GM21619 (cell line): ENCODE data around the gene PPT2.
"Not testable (repeated sequence)": the region's sequence is repeated elsewhere in the genome, so short reads cannot be mapped to it uniquely, and the experiment has no call there.

Experiments
- ATAC-seq: cut with Tn5 transposase; IDR thresholded peaks from one replicate; pipeline ENCODE4 v1.9.1; 2021; ENCODE audit not compliant: unreplicated experiment

Gene PPT2

DNA sequence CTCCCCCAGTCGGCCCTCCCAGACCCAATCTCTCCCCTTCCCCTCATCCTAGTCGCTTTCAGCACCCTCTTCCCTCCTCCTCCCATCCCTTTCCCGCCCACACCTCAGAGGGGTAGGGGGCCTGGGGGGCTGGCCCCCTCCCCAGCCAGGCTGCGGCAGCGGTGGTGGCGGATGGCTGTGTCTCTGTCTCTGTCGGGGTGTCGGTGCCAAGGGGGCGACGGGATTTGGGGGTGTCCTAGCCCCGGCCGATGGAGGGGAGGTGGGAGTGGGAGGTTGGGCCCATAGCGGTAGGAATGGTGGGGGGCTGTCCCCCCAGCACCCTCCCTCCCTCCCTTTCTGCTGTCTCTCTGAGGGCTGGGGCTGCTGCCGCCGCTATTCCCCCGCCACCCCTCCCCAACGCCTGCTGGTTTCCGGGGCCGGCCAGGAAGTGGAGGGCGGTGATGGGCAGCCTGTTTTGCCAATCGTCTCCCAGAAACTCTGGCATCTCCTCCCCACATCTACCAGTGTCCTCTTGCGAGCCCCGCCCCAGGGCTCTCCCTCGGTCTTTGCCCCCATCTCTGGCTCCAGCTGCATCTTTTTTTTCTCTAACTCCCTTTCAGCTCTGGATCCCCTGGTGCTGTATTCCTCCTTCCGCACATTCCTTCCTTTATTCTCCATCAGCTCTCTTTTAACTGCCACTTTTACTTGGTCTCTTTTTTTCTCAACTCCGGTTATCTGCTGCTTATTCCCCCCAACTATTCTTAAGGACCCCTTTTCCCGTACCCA lies 22.0 kb downstream of the PPT2 start, which contains the start of gene AGPAT1:
TSS of gene AGPAT1 (minus strand) at position 374 of the 765 bp plus-strand sequence. CDS start 4,588 bp downstream, outside the sequence.
- peak; percentile 40 for ATAC-seq

DNA sequence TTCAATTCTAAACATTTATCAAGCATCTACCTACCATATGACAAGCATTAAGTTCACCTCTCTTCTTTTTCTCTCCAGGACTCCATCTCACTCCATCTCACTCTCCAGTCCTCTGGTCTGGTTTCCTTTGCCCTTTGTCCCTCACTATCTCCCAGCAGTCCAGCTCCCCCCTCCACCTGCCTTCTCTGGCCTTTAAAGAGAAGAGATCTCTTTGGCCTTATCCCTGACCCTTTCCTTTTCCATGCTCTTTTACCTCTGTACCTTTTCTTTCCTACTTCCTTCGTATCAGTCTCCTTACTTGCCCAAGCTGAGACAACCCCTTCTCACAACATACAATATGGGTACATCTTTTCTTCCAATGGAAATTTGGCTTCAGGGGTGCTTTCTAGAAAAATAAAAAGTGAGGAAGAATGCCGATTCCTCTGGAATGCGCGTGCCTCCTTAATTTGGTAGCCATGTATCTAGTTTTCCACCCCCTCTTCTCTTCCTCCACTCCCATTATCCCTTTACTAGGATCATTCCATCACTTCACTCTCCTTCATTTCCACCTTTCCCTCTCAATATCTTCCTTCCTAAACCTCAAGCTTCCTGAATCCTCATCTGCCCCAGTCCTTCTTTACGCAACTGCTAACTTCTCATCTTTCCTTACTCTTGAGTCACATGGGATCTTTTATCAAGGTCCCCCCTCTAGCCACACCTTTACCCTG lies 22.7 kb downstream of the PPT2 start:
- ATAC-seq = no peak

DNA sequence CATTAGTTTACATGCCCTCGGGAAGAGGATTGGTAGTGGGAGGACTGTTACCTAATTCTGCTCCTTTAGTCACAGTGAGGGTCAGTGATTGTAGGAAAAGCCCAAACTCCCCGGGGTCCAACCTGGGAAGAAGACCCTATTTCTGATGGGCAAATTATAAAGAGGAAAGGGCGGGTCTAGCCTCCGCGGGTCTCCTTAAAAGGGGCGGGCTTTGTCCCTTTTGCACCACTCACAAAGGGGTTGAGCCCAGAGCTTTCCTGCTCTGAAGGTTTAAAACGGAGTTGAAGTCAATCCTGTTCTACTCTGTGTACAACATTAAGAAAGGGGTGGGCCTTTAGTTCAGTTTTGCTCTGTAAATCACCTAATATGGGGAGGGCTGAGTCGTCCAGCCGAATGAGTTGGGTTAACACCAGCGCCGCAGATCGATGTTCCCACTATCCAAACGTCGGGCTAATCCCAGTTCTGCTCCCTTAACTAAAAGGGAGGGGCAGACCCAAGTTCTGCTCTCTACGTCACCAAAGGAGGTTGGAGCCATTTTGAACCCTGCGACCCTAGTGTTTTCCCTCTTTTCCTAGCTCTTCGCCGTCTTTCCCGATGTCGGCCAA lies 23.3 kb downstream of the PPT2 start:
- no peak for ATAC-seq

DNA sequence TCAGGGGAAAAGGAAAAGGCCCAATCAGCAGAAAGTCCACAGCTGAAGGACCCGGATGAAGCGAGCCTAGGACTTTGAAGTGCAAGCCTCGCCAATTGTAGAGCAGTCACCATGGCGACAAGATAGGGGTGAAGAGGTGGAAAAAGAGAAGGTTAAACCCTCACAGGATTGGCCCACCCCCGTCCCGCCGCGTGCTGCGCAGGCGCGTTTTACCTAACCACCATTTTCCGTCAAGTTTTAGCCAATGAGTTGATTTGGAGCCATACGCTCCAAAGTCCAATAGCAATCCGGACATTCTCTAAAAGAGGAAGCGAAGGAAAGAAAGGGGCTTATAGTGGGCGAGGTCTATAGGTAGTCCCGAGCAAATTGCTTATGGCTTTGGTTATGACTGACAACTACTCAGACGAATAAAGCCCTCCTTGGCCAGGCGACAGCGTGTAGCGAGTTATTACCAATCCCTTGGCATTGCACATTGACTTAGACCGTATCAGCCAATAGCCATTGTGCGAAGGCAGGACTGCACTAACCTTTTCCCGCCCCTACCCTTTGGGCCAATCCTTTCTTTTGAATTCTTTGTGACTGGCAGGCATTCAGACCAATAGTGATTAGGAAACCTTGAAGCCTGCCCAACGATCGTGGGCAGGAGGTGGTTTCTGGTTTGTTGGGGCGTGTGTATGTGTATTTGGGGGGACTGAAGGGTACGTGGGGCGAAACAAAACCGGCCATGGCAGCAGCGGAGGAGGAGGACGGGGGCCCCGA lies 24.0 kb downstream of the PPT2 start, which contains the start of gene RNF5:
TSS of gene RNF5 (plus strand) at position 618 of the 759 bp plus-strand sequence. CDS start at position 725, 107 bp downstream.
- ATAC-seq = peak; percentile 78

DNA sequence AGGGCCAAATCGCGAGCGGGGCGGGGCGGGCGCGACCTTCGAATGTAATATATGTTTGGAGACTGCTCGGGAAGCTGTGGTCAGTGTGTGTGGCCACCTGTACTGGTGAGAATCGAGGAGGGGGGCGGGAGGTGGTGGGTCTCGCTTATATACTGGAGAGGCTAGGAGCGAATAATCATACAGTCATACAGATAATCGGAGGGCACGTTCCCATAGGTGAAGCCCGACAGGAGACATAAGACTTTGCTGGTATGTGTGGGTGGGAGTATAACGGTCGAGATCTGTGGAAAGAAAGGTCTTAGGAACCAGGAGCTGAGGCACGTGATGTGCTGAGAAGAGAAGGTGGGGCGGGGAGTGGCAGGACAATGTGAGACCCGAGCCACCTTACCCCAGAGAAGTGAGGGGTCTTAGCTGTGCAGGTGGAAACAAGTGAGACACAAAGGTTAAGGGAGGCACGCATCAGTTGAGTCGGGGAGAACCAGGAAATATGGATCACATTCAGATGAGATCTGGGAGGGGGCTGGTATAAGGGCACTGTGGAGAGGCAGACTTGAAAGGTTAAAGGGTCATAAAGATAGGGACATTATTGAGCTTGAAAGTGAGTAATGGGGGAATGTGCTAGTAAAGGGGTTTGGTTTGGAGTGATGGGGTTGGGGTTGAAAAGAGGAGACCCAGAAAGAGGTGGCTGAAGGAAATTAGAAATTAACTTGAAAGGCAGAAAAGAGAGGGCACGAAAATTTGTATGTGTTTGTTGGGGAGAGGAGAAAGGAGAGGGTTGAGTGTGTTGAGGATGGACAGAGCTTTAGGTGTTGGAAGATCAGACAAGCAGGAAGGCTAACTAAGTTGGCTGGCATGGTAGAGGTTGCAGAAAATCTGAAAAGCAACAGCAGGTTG lies 24.9 kb downstream of the PPT2 start:
- ATAC-seq = no peak

DNA sequence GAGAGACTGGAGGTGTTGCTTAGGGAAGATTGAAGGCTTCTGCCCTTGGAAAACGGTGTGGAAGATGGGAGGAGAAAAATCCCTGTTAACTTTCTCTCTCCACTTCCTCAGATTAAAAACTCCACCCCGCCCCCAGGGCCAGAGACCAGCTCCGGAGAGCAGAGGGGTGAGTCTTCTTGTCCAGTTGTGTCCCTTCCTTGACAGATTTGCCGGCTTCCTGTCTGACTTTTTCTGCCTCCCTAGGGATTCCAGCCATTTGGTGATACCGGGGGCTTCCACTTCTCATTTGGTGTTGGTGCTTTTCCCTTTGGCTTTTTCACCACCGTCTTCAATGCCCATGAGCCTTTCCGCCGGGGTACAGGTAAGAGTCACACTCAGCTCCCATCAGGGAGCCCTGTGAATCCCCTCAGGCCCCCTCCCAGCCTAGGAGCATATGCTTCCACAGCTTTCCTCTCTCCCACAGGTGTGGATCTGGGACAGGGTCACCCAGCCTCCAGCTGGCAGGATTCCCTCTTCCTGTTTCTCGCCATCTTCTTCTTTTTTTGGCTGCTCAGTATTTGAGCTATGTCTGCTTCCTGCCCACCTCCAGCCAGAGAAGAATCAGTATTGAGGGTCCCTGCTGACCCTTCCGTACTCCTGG lies 25.9 kb downstream of the PPT2 start:
- ATAC-seq = no peak

DNA sequence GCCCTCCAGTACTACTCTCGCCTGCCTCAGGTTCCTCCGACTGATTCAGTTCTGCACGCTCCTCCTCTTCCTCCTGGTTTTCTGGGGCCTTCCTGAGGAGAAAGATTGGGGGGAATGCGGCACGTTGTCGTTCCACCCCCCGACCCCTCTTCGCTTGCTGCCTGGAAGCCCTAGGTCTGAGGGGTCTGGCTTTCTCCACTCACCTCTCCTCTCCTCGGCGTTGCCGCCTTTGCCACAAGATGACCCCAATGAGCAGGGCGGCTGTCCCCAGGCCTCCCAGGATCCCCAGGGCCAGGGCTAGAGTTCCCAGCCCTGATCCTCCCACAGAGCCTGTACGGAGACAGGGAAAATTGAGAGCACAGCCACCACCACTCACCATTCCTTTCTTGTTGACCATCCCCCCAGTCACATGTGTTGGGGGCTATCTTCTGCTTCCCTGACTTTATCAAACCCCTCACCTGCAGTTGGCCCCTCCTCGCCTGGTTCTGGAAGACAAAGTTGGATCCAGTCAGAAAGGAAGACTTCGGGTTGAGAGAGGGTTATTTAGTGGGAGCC lies 27.3 kb downstream of the PPT2 start:
- ATAC-seq = no peak

DNA sequence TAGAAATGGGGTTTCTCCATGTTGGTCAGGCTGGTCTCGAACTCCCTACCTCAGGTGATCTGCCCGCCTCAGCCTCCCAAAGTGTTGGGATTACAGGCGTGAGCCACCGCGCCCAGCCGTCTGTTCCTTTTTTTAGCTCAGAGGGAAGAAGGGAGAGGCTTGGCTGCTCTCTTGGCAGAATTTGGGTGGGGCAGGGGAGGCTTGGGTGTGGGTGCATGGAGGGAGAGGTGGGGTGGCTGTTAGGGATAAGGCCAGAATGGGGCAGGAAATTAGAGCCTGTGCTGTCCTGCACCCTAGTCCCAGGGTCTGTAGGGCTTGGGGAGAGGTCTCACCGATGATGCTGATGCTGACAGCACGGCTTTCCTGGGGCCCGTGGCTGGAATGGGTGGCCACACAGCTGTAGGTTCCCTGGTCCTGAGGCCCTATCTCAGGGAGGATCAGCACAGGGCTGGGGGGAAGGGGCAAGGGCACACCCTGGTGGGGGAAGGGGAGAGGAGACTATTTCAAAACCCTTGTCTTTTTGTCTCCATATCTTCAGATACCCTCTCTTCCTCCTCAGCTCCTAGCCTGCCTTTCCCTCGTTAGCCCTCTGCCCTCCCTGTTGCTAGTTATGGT lies 28.1 kb downstream of the PPT2 start:
- no peak for ATAC-seq

DNA sequence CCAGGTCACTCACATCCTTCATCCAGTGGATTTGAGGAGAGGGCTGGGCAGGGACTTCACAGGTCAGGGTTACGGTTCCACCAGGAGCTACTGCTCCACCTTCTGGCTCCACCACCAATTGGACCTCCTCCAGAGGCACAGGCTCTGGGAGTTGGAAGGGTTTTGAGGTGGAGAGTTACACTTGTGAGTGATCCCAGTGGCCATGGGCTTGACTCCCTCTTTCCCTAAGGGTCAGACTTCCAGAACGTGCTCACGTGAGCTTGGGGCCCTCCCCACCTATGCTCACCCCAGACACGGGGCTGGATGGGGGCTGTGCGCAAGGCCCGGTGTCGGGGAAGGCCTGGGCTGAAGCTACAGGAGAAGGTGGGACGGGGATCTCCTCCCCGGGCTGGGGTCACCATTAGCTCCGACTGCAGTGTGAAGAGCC lies 28.6 kb downstream of the PPT2 start:
- no peak for ATAC-seq

DNA sequence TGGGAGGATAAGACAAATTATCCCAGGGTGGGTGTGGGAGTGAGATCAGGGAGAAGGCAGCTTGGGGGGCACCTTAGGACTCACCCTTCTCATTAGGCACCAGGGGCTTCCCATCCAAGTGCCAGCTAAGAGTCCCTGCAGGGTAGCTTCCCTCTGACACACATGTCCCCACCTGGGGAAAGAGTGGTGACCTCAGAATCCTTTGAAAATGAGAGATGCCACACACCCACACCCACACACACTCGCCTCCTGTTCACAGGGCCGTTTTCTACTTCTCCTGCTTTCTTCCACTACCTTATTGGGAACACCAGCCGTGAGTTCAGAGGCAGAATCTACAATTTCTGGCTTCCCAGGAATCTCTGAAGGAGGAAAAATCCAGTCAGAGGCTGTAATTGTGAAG lies 29.1 kb downstream of the PPT2 start:
- ATAC-seq = no peak

DNA sequence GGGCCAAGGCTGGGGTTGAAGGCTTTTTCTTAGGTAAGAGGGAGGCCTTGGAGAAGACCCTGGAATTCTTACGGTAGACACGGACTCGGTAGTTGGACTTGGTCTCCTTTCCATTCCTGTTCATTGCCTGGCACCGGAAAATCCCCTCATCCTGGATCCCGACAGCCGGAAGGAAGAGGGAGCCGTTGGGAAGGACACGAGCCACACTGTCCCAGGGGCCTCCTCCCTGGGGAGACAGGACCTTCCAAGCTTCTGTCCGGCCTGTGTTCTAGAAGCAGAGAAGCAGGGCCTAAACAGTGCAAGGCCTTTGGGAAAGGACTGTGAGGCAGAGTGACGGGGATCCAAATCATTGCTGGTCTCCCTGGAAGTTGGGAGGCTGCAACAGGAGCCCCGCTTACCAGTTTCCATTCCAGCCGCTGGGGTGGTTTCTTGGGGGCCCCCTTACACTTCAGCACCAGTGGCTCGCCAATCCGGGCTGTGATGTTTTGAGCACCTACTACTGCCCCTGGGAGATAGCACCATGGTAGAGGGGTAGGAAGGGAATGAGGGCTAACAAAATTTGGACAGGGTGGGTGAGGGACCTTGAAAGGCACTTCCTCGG lies 29.6 kb downstream of the PPT2 start:
- ATAC-seq = no peak

DNA sequence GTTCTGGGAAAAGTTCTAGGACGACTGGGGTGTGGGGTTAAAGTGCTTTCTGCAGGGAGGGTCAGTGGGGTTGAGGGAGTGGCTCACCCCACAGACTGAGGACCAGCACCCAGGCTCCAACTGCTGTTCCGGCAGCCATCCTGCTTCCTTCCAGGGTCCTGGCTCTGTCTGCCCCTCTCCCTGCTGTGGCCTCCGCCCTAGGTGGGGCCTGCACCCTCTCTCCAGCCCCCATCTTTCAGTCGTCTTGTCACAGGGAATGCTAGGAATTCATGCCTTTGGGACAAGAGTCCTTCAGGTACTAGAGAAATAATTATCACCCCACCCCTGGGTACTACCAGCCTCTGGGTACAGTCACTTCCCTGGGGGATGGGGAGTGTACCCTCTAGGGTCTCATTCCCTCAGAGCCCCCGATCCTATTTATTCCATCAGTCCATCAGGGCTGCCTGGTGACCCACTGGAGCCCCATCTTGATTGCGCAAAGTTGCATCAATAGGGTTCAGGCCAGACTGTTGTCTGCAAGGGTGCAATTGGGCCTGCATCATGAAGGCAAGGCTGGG lies 30.2 kb downstream of the PPT2 start, which contains the start of gene AGER:
TSS of gene AGER (minus strand) at position 170 of the 557 bp plus-strand sequence. CDS start at position 139, 31 bp downstream.
- ATAC-seq = no peak

DNA sequence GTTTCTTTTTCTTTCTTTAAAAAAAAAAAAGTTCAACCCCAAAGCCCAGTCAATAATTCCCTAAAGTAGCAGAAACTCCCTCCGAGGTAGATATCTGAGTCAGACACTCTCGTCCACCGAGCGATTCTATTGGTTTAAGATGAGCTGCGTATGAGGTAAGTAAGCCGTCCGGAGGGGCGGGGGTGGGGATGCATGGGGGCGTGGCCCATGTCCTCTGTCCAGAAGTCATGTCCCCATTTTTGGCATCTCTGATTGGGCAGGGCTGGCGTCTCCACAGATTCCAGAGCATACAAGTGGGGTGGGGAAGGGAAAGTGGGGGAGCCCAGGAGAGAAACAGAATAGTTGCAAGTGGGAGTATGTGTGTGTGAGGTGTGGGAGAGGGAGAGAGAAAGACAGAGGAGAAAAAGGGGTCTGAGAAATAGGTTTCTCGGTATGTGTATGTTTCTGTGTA lies 31.8 kb downstream of the PPT2 start:
- ATAC-seq = not testable (repeated sequence)

DNA sequence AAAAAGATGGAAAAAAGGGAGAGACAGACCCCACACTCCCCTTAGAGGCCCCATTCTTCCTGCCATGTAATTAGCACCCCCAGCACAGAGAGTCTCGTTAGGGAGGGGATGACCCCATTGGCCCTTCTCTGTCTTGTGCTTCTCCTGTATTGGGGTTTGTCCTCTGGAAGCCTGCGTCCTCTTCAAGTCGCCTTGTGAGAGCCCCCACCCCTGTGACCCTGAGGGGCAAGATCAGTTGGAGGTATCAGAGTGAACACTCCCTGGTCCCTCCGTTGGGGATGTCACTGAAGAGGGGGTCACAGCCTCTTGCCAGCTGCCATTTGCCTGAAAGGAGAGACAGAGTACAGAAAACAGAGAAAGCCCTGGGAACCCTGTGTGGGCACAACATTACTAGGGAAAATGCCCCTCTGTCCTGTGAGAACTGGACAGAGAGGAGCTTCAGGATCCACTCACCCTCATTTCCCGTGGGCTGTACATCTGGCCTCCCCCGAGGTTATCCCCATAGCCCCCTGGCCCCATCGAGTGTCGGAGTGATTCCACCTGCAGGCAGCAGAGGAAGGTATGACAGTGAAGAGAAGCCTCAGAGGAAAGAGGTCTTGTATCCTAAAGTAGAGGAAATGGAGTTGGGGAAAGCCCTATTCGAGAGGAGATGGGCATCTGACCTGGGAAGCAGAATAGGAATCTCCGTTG lies 32.4 kb downstream of the PPT2 start:
- not testable (repeated sequence) for ATAC-seq

DNA sequence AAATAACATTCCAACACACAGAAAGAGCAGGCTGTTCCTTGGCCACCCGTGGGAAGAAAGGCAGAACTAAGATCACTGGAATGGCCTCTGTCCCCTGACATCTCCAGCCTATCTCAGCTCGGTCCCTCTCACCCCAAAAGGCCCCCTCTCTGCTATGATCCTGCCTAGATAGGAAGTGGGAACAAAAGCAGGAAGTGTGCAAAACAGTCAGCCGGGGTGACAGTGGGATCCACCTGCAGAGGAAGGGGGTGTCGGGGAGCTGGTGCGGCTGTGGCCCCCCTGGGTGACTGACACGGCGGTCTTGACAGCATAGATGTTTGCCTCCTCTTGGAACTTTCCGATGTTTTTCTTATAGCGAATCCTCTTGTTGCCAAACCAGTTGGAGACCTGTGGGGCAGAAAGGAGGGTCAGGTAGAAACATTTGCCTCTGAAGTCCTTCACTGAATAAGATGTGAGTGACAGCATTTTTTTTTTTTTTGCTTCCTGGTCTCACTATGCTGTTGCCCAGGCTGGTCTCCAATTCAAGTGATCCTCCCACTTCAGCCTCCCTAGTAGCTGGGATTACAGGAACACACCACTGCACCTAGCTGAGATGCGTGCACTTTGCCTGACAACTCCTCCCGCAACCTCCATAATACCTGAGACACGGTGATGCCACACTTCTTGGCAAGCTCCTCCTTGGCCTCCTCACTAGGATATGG lies 33.2 kb downstream of the PPT2 start:
- ATAC-seq = no peak

DNA sequence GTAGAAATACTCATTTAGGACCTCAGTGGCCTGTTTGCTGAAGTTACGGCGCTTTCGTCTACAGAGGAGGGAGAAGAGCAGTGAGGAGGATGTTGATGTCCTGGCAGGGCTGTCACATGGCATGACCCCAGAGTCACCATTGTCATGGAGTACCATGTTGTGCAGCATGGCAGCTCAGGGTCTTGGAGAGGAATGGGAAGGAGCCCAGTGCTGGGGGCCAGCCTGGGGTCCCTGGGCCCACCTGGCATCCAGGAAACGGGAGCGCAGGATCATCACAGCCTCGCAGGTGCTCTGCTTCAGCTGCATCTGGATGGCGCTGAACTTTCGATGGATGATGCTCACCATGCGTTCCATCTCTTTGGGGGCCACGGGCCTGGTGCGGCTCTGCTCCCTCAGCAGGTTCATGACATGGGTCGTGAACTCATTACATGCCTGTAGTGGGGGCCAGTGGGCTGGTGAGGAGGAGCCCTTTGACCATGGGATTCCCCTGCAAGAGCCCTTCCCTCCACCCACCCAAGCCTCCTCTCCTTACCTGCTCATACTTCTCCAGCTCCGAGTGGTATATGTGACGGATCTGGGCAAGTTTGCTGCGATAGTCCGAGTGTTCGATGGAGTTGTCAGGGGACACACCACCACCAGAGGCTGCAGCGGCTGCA lies 33.9 kb downstream of the PPT2 start:
- ATAC-seq = not testable (repeated sequence)
